Measurements from ENCODE around the gene CIRBP. TPM values are rescaled to one million over a fixed set of nuclear protein-coding genes. Genes with fewer than 3 reads are reported as not detected.
A peak's percentile ranks its signal among the peaks of the same experiment; 100 is the strongest.

The CIRBP gene
- total and polyA plus RNA-seq, 2 of the 13 experiments (the other 11 are each of a cell fraction or from before 2014, with no cell fraction given): 133 to 140 TPM

DNA sequence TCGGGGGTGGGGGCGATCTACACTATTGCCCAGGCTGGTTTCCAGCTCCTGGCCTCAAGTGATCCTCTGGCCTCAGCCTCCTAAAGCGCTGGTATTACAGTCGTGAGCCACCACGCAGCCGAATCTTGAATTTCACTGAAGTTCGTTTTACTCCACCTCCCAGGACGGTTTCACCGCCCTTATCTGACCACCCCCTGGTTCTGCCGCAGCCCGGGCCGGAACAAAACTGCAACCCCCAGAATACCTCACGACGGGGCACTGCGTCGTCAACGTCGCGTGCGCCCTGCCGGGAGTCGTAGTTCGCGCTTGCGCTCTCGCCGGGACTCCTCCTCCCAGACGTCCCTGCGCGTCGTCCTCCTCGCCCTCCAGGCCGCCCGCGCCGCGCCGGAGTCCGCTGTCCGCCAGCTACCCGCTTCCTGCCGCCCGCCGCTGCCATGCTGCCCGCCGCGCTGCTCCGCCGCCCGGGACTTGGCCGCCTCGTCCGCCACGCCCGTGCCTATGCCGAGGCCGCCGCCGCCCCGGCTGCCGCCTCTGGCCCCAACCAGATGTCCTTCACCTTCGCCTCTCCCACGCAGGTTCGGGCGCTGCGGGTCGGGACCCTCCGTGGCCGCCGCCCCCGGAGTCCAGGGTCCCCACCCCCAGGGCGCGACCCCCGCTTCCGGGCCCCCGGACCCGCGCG, 27.6 kb upstream of the CIRBP start, which contains the start of gene ATP5F1D (continued):
- TF ChIP-seq, protein P1, sequence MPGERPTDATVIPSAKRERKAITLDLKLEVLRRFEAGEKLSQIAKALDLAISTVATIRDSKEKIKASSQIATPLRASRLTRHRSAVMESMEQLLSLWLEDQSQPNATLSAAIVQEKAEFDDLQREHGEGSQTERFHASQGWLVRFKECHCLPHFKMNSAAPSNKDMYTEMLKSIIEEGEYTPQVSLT (CRISPR knock-in tag; IDR thresholded peaks at IDR 0.05; ENCODE audit: borderline replicate concordance, low read depth): no peak
- TF ChIP-seq ZXDC (CRISPR knock-in tag; IDR thresholded peaks at IDR 0.05): no peak
- no peak for TF ChIP-seq MAFG (CRISPR knock-in tag; IDR thresholded peaks at IDR 0.05)
- 0 out of 2 replicates have a peak, but pooled peaks have one; percentile 7 for TF ChIP-seq ZNF713 (CRISPR knock-in tag; IDR thresholded peaks at IDR 0.05)
- no peak for TF ChIP-seq RFXAP (CRISPR knock-in tag; IDR thresholded peaks at IDR 0.05; ENCODE audit: borderline replicate concordance)
- no peak for TF ChIP-seq AGO1 (IDR thresholded peaks at IDR 0.05; ENCODE audit: low read depth, low read length, poor library complexity, severe bottlenecking)
- TF ChIP-seq HMG20A (CRISPR knock-in tag; IDR thresholded peaks at IDR 0.05; ENCODE audit: borderline replicate concordance): no peak
- TF ChIP-seq TEAD3 (CRISPR knock-in tag; optimal IDR thresholded peaks at IDR 0.05; ENCODE audit: borderline replicate concordance): peak; percentile 71
- TF ChIP-seq SOX6 (IDR thresholded peaks at IDR 0.05): no peak
- peak; percentile 36; the same call in 1 of the 2 replicates for TF ChIP-seq SOX6 (CRISPR knock-in tag; IDR thresholded peaks at IDR 0.05)
- TF ChIP-seq, protein P2, sequence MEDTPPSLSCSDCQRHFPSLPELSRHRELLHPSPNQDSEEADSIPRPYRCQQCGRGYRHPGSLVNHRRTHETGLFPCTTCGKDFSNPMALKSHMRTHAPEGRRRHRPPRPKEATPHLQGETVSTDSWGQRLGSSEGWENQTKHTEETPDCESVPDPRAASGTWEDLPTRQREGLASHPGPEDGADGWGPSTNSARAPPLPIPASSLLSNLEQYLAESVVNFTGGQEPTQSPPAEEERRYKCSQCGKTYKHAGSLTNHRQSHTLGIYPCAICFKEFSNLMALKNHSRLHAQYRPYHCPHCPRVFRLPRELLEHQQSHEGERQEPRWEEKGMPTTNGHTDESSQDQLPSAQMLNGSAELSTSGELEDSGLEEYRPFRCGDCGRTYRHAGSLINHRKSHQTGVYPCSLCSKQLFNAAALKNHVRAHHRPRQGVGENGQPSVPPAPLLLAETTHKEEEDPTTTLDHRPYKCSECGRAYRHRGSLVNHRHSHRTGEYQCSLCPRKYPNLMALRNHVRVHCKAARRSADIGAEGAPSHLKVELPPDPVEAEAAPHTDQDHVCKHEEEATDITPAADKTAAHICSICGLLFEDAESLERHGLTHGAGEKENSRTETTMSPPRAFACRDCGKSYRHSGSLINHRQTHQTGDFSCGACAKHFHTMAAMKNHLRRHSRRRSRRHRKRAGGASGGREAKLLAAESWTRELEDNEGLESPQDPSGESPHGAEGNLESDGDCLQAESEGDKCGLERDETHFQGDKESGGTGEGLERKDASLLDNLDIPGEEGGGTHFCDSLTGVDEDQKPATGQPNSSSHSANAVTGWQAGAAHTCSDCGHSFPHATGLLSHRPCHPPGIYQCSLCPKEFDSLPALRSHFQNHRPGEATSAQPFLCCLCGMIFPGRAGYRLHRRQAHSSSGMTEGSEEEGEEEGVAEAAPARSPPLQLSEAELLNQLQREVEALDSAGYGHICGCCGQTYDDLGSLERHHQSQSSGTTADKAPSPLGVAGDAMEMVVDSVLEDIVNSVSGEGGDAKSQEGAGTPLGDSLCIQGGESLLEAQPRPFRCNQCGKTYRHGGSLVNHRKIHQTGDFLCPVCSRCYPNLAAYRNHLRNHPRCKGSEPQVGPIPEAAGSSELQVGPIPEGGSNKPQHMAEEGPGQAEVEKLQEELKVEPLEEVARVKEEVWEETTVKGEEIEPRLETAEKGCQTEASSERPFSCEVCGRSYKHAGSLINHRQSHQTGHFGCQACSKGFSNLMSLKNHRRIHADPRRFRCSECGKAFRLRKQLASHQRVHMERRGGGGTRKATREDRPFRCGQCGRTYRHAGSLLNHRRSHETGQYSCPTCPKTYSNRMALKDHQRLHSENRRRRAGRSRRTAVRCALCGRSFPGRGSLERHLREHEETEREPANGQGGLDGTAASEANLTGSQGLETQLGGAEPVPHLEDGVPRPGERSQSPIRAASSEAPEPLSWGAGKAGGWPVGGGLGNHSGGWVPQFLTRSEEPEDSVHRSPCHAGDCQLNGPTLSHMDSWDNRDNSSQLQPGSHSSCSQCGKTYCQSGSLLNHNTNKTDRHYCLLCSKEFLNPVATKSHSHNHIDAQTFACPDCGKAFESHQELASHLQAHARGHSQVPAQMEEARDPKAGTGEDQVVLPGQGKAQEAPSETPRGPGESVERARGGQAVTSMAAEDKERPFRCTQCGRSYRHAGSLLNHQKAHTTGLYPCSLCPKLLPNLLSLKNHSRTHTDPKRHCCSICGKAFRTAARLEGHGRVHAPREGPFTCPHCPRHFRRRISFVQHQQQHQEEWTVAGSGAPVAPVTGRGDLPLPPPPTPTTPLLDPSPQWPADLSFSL (CRISPR knock-in tag; IDR thresholded peaks at IDR 0.05): no peak
- 0 out of 2 replicates have a peak, but pooled peaks have one; percentile 76 for TF ChIP-seq ZNF431 (CRISPR knock-in tag; IDR thresholded peaks at IDR 0.05; ENCODE audit: borderline replicate concordance, low read depth)
- no peak for TF ChIP-seq ZNF691 (CRISPR knock-in tag; IDR thresholded peaks at IDR 0.05; ENCODE audit: borderline replicate concordance, low read depth)
- peak; percentile 24; the same call in 1 of the 2 replicates for TF ChIP-seq THRA (CRISPR knock-in tag; IDR thresholded peaks at IDR 0.05; ENCODE audit: borderline replicate concordance)
- TF ChIP-seq SUZ12 (IDR thresholded peaks at IDR 0.05; ENCODE audit: low read depth, low read length): peak; percentile 85
- peak; percentile 54; the same call in 1 of the 2 replicates for TF ChIP-seq FOXC1 (CRISPR knock-in tag; IDR thresholded peaks at IDR 0.05; ENCODE audit: borderline replicate concordance)
- no peak for TF ChIP-seq ZNF264 (CRISPR knock-in tag; IDR thresholded peaks at IDR 0.05)

Measured in HepG2 (cell line).